Activated T-cell treated with anti-CD3 and anti-CD28 coated beads for 48 hours (primary cell): ENCODE data around the gene KCNJ6.
"Not testable (repeated sequence)": the region's sequence is repeated elsewhere in the genome, so short reads cannot be mapped to it uniquely, and the experiment has no call there.

Source experiments
- DNase-seq: peaks from one replicate; pipeline ENCODE4 v3.0.0-alpha.2; 2020; ENCODE audit warnings: low read depth

The KCNJ6 gene

DNA sequence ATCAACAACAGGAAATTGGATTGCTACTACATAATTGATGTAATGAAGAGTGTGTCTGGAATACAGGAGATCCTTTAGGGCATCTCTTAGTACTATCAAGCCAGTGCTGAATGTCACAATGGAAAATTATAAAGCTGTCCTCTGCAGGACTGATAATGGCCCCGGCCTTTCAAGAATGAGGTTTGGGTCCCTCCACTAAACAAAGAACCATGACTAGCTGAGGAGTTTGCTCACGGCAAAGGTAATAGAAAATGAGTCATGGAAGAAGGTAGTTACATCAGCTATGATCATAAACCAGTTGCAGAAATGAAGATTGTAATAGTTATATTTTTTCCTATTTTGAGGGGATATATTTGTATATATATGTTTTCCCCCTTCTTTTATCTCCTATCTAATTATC lies 145.8 kb downstream of the KCNJ6 start:
- DNase-seq: no peak

GRCh38 chr21:37769656-37770055 lies 146.6 kb downstream of the KCNJ6 start:
- DNase-seq: no peak

GRCh38 chr21:37767984-37768383 lies 148.3 kb downstream of the KCNJ6 start:
- no peak for DNase-seq

- no peak for DNase-seq
These were observed 150.1 kb downstream of the KCNJ6 start for GRCh38 chr21:37766129-37766528.

- no peak for DNase-seq
These were observed 150.9 kb downstream of the KCNJ6 start for GRCh38 chr21:37765221-37765900.

GRCh38 chr21:37764691-37765090 lies 151.6 kb downstream of the KCNJ6 start:
- DNase-seq: no peak

DNA sequence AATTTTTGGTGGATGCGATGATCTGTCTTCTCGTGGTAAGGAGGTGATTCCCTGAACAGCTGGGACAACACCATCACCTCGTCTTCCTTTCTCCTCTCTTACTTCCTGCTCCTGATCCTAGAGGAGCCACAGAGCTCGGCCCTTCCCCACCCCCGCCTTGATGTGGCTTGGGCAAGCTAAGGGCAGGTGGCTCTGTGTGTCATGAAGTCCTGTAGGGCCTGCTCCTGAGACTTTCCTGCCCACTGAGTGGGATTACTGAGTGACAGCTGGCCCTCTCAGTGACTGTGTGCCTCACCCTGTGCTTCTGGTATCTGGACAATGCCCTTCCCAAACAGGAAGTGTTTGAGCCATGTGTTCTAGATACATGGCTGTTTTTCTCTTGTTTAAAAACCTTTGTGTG lies 153.0 kb downstream of the KCNJ6 start:
- no peak for DNase-seq

- DNase-seq: no peak
These were observed 153.7 kb downstream of the KCNJ6 start for GRCh38 chr21:37762606-37763005.

GRCh38 chr21:37761406-37761805 lies 154.9 kb downstream of the KCNJ6 start:
- not testable (repeated sequence) for DNase-seq

GRCh38 chr21:37759777-37760176 lies 156.5 kb downstream of the KCNJ6 start:
- no peak for DNase-seq

GRCh38 chr21:37758982-37759381 lies 157.3 kb downstream of the KCNJ6 start:
- DNase-seq: peak; percentile 4

GRCh38 chr21:37757606-37758376 lies 158.5 kb downstream of the KCNJ6 start:
- no peak for DNase-seq

GRCh38 chr21:37753122-37753599 lies 163.1 kb downstream of the KCNJ6 start:
- DNase-seq: no peak

GRCh38 chr21:37751268-37751975 lies 164.8 kb downstream of the KCNJ6 start:
- no peak for DNase-seq

- DNase-seq: no peak
These were observed 167.1 kb downstream of the KCNJ6 start for GRCh38 chr21:37749132-37749531.

DNA sequence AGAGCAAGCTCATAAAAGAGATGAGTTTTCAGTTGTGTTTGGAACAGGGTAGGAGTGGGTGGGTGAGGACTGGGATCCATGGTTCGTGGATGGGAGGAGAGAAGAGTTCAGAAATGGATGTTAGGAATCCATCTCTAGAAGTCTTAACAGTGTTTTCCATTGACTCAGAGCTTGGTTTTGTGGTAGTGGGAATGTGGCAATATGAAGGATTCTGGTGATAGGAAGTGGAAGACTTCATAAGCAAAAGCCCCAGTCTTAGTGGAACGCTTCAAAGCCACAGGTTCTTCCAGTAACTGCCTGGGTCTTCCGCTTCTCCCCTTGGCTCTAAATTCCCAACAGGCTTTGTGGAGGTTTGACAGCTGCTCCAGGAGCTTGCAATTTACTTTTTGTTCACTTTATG lies 167.9 kb downstream of the KCNJ6 start:
- DNase-seq: no peak

DNA sequence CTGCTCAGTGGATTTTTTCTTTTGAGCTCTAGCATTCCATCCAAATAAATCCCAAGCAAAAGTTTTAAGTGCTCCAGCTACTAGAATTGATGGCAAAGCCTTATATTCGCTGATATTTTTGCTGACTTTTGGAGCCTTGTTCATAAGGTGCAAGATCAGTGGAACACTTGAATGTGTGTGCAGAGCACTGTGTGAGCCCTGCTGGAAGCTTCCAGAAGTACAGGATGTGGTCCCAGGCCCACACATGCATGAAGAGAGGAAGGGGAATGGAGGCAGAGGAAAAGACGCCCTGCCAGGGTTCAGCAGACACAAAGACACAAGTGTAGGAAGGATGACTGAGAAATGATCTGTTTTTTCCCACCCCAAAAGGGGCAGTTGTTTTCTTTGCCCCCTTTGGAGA lies 169.4 kb downstream of the KCNJ6 start:
- DNase-seq: no peak

DNA sequence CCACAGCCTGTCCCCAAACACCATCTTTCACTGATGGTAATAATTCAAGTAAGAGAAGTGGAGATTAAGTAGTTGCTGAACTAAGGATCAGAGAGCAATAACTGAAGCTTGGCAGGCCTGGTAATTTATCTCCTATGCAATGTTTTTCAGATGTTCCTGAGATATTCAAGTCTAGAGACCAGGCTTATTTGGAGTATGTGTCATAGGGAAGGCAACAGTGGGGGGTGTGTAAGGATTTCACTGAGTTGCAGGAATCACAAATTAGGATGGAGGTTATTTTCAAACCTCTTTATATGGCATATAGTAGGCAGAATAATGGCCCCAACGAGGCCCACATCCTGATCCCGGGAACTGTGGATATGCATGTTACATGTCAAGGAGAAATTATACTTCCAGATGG lies 171.7 kb downstream of the KCNJ6 start:
- DNase-seq: no peak

DNA sequence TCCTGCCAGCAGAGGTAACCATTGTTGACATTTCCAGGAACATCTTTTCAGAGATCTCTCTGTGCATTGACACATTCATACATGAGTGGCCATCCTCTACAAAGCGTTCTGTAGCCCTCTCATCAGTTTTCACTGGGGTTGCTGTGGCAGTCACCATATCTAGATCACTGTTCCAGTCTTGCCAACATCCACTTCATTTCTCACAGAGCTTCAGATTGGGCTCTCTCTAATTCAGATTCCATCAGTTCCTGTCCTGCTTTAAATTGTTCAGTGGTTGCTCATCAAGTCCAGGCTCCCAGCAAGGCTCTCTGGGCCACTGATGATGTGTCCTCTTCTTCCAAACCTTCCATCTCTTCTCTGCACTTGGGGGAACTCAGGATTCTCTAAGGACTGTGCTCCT lies 173.7 kb downstream of the KCNJ6 start:
- no peak for DNase-seq

GRCh38 chr21:37742115-37742514 lies 174.1 kb downstream of the KCNJ6 start:
- DNase-seq: no peak

- DNase-seq: no peak
These were observed 178.3 kb downstream of the KCNJ6 start for GRCh38 chr21:37737996-37738395.

DNA sequence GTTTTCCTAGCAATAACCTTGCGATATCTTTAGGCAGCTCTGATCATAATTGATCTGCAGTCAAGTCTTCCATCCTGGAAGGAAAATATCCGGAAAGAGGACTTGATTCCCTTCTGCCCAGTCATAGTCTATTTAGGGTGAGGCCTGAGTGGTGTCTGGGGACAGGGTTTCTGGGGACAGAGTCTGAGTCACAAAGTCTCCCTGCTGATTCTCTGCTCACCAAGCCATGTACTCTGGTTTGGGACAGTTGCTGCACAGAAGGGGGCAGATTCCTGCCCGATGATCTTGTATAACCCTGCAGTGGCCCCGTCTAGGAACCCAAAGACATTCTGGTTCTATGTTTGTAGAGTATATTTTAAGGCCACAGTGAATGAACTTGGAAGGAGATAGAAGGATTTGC lies 178.8 kb downstream of the KCNJ6 start:
- no peak for DNase-seq

DNA sequence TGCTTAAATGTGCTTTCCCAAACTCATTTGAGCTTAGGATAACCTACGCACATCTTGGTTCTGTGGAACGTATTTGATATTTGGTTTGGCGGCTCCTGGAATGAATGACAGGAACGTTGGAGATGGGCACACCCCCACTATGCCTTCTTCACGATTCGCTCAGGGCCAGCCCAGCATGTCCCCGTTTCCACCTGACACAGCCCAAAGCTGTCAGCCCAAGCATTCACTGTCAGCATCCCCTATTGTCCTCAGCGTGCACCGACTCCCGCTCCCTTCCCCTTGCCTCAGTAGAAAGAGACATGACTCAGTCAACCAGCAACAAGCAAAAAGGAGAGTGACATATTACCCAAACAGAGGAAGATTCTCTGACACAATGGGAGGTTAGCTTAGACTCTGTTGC lies 181.4 kb downstream of the KCNJ6 start:
- DNase-seq: no peak
